Measurements from ENCODE around the gene DCUN1D1.
A peak's percentile ranks its signal among the peaks of the same experiment; 100 is the strongest.

DCUN1D1 gene

GRCh38 chr3:182936239-182936917 lies 44.0 kb downstream of the DCUN1D1 start:
- DNase-seq (ENCODE audit: low spot score): no peak
- FAIRE-seq: no peak

DNA sequence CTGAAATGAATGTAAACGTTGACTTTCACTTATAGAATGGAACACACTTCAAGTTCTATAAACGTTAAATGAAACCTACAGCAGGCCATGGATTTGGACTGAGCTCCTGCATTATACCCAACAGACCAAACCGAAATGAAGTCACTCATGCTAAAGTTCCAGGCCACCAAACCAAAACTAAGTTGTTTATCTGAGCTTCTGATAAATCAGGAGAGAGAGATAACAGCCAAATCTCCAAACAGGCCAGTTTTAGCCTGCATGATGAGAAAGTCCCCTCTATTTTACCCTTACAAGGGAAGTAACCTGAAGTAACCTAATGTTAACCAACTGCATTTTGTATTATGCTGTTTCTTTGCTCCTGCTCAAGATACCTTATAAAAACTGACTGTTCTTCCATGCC lies 44.5 kb downstream of the DCUN1D1 start:
- FAIRE-seq: no peak
- DNase-seq (ENCODE audit: low spot score): no peak

DNA sequence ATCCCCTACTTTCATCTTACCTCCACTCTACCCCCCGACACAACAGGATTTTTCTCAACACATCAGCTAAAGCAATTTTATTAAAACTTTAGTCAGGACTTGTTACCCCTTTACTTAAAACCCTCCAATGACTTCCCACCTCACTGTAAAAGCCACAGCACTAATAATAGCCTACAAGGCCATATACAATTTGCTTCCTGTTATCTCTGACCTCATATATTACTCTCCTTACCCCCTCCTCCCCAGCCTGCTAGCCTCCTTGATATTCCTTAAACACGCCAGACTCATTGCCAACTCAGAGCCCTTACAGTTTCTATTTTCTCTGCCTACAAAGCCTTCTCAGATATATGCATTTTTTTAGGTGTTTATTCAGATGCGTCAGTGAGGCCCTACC lies 54.4 kb downstream of the DCUN1D1 start:
- FAIRE-seq (no peak), DNase-seq (ENCODE audit: low spot score) (no peak)

DNA sequence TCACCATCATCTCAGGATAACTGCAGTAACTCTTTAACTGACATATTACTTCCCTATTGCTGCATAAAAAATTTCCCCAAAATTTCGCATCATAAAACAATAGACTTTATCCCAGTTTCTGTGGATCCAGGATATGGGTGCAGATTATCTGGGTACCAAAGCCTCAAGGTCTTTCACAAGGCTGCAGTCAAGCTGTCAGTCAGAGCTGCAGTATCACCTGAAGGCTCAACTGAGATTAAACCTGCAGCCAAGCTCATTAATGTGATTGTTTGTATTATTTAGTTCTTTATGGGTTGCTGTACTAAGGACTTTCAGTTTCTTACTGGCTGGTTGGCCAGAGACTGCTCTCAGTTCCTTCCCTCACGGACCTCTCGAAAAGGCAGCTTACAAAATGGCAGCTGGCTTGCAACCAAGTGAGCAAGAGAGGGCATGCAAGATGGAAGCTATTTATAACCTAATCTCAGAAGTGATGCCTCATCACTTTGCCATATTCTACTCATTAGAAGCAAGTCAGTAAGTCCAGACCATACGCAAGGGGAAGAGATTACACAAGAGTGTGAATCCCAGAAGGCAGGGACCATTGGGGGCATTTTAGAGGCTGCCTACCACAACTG lies 54.9 kb downstream of the DCUN1D1 start:
- no peak for FAIRE-seq
- DNase-seq (ENCODE audit: low spot score): no peak

DNA sequence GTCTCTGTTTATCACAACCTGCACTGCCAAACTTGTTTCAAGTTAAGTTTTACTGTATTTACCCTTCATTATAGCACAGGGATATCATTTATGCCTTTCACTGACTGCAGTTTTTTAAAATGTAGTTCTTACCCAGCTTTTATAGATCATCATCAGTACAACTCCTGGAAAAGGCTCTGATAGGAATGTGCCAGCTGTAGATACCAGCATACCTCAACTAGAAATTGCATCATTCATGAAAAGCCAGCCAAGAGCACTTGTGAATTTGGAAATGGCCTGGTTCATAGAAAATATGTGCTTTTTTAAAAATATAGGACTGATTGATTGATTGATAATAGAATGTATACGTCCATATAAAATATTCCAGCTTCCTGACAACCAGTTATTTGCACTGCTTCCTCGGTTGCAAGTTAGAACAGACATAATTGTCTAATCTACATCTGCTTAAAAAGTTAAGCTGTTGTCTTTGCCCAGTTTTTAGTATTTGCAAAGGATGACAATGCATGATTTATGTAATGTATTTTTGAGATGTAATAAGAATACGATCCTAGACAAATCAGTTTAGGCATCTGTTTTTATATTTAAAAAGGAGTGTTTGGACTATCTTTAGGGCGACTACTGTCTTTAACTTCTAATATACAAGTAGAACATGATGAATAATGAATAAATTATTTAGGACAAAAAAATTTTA lies 58.5 kb downstream of the DCUN1D1 start:
- no peak for DNase-seq (ENCODE audit: low spot score)
- FAIRE-seq: no peak

GRCh38 chr3:182920515-182921084 lies 59.7 kb downstream of the DCUN1D1 start:
- FAIRE-seq: no peak
- peak; percentile 7 for DNase-seq (ENCODE audit: low spot score)

DNA sequence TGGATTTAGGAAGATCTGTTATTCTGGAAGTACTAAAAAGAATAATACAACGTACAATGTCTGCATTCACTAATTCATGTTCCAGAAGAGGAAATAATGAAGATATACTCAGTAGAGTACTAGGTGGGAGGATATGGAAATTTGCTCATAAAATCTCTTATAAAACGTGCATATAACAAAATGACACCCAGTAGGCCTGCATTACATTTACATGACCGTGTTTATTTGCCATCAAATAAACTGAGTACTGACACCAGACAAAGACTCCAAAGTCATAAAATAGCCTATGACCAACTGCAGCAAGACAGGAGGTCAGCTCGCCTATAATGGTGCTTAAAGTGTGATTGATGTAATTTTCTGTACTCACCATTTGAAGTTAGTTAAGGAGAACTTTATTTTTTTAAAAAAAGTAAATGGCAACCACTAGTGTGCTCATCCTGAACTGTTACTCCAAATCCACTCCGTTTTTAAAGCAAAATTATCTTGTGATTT lies 60.4 kb downstream of the DCUN1D1 start:
- DNase-seq (ENCODE audit: low spot score) (no peak), FAIRE-seq (no peak)

DNA sequence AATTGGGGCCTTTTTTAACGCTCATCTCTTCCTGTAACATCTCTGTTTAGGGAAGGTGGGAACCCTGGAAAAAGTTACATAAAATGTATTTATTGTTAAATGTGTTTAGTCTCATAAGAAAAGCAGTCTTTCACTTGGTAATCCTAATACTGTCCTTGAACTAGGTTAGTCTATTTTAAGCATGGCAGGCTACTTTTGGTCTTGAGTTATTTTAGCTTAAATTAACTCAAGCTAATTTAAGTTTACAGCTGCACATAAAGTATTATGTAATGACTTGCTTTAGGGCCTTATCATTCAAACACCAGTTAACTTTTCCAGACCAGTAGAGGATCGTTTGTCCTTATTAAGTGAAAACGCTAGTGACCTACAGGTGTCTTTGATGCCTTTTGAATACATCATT lies 63.2 kb downstream of the DCUN1D1 start:
- FAIRE-seq (no peak), DNase-seq (ENCODE audit: low spot score) (no peak)

- FAIRE-seq (no peak), DNase-seq (ENCODE audit: low spot score) (no peak)
Observed at GRCh38 chr3:182914341-182914740, 66.0 kb downstream of the DCUN1D1 start.

- FAIRE-seq: no peak
Observed at GRCh38 chr3:182913889-182914288, 66.4 kb downstream of the DCUN1D1 start.

DNA sequence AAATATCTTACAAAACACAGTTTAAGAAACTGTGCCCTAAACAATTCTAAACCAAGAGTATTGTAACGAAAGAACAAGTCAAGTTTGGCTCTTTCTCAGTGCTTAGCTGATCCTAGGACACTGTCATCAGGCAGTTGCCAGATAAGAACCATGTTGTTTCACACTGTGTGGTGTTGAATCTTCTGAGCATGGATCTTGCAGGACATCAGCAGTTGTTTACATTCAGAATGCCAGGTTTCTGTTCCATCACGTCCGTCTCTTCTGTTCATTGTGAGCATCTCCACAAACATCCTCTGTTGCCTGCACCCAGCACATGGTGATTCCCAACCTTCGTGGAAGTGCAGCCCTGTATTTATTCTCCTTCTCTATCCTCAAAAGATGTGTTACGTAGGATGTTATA lies 67.9 kb downstream of the DCUN1D1 start:
- DNase-seq (ENCODE audit: low spot score) (no peak), FAIRE-seq (no peak)

More at GRCh38 chr3:182913889-182914288, 66.4 kb downstream of the DCUN1D1 start:
- DNase-seq (ENCODE audit: low spot score): no peak

- DNase-seq (ENCODE audit: low spot score): no peak
- FAIRE-seq: no peak
Observed at GRCh38 chr3:182911782-182912111, 68.6 kb downstream of the DCUN1D1 start.

- no peak for DNase-seq (ENCODE audit: low spot score)
- no peak for FAIRE-seq
Observed at GRCh38 chr3:182910936-182911781, 69.2 kb downstream of the DCUN1D1 start.

- no peak for FAIRE-seq
- peak; percentile 29 for DNase-seq (ENCODE audit: low spot score)
Observed at GRCh38 chr3:182909318-182910040, 70.9 kb downstream of the DCUN1D1 start.

DNA sequence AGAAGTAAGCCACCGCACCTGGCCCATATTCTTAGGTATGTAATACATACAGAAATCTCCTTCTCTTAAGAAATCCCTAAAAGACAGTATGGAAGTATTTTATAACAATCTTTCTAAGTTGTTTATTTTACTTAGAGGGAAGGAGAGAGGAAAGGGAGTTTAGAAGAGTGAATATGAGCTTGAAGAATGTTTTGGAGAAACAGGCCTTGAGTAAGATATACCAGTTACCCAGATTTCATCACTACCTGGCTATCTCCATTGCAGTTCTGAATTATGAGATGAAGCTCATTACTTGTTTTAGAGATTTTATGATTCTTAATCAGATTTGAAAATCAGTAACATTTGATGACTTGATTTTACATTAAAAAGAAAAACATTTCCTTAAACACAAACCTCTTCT lies 71.9 kb downstream of the DCUN1D1 start:
- no peak for FAIRE-seq
- DNase-seq (ENCODE audit: low spot score): no peak

DNA sequence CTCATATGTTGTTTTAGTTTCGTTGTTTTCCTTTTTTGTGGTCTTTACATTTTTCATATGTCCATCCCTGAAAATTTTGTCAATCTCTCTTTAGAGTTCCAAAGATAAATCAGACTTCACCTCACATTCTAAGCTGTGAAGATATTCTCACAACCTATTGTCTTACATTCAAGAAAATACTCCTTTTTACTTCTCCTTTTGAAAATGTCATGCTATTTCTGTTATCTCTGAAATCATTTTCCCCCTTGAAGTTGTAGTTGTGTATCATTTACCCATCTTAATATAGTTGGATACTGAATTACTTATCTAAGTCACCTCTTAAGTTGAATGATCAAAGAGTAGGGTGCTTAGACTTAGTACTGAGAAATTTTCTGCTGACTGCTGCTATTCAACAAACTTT lies 74.3 kb downstream of the DCUN1D1 start:
- FAIRE-seq (no peak), DNase-seq (ENCODE audit: low spot score) (no peak)

DNA sequence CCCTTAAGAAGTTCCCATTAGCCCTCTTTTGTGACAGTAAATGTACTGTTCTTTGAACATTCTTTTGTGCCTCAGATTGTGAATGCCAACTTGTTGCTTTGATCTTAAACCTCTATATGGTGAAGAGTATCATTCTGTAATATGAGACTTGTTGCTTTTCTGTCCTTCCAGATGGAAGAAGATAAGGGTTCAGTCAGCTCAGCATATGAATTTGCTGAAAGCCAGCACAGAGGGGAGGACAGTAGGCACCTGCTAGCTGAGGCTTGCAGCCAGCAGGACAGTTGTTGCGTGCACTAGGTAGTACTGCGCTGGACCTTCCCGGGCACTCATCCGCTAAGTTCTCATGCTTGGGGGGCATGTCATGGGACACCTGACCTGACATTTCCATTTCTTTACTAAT lies 74.7 kb downstream of the DCUN1D1 start:
- DNase-seq (ENCODE audit: low spot score) (no peak), FAIRE-seq (no peak)

GRCh38 chr3:182904164-182904563 lies 76.2 kb downstream of the DCUN1D1 start:
- FAIRE-seq (no peak), DNase-seq (ENCODE audit: low spot score) (no peak)

GRCh38 chr3:182902236-182902635 lies 78.1 kb downstream of the DCUN1D1 start:
- FAIRE-seq: no peak

GRCh38 chr3:182896553-182896952 lies 83.8 kb downstream of the DCUN1D1 start:
- FAIRE-seq: no peak

More at GRCh38 chr3:182902236-182902635, 78.1 kb downstream of the DCUN1D1 start:
- DNase-seq (ENCODE audit: low spot score): no peak

More at GRCh38 chr3:182896553-182896952, 83.8 kb downstream of the DCUN1D1 start:
- no peak for DNase-seq (ENCODE audit: low spot score)
